AG10803 (cell line): ENCODE data around the gene IQCK.

ENCODE experiments used
- DNase-seq: peaks from one replicate; pipeline ENCODE4 v3.0.0; 2010; ENCODE audit warnings: low read depth
- H3K4me3 ChIP-seq: 2 replicates; pipeline ENCODE4 v1.5.1; 2011; ENCODE audit warnings: mild to moderate bottlenecking, low read length, control low read depth
- TF ChIP-seq, protein P1 (sequence below): conservative IDR thresholded peaks from 2 replicates; pipeline ENCODE4 v1.5.1; 2011; ENCODE audit warnings: mild to moderate bottlenecking, low read length, control low read depth, inconsistent platforms

IQCK gene

DNA sequence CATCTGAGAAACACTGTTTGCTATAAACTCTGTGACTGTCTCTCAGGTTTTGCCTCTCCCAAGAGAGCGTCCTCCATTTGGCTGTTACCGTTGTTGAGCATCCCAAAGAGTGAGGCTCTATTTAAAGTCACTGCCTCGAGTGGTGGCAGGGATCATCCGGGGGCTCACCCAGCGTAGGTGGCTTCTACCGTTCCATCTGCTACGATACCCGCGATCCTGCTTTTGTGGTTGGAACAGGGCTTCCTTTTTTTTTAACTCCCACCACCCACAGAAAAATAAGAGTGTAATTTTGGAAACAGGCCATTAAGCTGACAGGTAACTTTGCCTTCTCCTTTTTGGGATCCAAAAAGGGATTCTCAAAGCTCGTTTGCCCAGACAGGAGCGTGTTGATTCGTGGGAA is 36.4 kb upstream of the IQCK start:
- TF ChIP-seq, protein P1, sequence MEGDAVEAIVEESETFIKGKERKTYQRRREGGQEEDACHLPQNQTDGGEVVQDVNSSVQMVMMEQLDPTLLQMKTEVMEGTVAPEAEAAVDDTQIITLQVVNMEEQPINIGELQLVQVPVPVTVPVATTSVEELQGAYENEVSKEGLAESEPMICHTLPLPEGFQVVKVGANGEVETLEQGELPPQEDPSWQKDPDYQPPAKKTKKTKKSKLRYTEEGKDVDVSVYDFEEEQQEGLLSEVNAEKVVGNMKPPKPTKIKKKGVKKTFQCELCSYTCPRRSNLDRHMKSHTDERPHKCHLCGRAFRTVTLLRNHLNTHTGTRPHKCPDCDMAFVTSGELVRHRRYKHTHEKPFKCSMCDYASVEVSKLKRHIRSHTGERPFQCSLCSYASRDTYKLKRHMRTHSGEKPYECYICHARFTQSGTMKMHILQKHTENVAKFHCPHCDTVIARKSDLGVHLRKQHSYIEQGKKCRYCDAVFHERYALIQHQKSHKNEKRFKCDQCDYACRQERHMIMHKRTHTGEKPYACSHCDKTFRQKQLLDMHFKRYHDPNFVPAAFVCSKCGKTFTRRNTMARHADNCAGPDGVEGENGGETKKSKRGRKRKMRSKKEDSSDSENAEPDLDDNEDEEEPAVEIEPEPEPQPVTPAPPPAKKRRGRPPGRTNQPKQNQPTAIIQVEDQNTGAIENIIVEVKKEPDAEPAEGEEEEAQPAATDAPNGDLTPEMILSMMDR = no peak
- H3K4me3 ChIP-seq = no peak overlapping the region
- DNase-seq = no peak

DNA sequence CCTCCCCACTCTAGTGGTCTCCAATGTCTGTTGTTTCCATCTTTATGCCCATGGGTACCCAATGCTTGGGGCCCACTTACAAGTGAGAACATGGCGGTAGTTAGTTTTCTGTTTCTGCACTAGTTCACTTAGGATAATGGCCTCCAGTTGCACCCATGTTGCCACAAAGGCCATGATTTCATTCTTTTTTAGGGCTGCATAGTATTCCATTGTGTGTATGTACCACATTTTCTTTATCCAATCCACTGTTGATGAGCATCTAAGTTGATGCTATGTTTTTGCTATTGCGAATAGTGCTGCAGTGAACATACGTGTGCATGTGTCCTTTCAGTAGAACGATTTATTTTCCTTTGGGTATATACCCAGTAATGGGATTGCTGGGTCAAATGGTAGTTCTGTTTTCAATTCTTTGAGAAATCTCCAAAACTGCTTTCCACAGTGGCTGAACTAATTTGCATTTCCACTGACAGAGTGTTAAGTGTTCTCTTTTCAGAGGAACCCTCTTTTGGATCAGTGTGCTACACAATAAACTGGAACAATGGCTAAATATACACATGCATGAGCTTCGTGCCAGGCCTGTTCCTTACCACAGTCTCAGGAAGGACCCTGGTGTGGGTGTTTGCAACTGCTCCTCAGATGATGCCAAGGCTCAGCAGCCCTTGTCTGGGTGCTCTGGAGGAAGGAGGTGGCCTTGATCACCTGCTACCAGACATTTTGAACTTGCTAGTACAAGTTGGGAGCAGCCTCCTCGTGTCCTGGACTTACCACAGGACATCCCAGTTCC is 34.4 kb upstream of the IQCK start:
- TF ChIP-seq, protein P1 = no peak
- no peak for DNase-seq
- no peak overlapping the region for H3K4me3 ChIP-seq

DNA sequence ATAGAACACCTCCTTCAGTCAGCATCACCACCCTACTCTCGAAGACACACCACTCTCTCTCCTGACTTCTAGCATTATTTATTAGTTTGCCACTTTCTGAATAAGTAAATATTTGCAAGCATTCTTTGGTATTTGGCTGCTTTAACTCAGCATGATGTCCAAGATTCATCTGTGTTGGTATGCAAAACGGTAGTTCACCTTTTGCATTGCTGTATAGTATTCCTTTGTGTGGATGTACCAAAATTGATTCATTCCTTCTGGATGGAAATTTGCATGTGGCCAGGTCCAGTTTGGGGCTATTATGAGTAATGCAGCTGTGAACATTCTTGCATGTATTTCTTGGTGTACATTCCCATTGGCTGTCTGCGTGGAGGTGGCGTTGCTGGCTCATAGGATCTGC is 32.9 kb upstream of the IQCK start:
- TF ChIP-seq, protein P1 = no peak
- H3K4me3 ChIP-seq = no peak overlapping the region
- no peak for DNase-seq

DNA sequence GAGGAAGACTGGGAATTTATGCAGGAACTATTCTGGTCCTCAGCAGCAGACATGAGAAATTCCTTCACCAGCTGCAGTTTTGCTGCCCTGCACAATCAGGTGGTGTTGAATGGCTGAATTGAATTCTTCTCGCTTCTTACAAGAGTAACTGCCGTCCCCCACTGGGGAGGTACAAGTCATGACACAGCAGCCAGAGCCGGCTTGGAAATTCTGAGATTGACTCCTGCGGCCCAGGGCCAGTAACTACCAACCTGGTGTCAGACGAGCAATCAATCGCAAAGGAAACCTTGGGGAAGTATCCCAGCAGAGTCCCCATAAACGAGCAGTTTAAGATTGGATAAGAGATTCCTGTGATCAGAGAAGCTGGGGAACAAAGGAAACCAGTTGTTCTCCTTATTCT is 30.8 kb upstream of the IQCK start:
- TF ChIP-seq, protein P1 = no peak

DNA sequence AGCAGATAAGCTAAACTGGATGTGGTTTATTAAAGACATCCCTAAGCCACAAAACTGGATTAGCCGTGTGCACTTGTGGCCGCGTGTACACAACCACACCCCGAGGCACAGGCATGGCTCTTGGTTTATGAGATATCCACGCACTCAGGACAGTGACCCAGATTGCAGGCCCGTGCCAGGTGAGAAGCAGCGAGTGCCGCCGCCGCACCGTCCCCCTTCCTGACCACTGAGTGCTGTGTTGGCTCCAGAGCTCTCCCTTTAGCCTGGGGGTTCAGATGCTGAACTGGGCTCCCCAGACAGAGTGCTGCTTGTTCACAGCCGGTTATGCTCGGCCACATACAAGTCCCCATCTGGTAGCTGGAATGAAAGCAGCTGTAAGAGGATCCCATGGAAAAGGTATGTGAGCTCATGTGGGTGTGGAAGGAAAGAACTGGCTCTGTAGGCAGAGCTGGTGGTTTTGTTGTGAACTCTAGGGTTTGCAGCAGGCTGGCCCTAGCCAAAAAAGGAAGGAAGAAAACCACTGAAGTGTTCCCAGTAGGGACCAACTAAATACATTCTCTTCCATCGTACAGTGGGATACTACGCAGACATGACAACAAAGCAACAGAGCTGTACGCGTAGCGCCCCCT is 29.6 kb upstream of the IQCK start:
- no peak overlapping the region for H3K4me3 ChIP-seq
- DNase-seq = no peak
- TF ChIP-seq, protein P1 = no peak

More for the DNA sequence above, 30.8 kb upstream of the IQCK start:
- no peak for DNase-seq
- H3K4me3 ChIP-seq = no peak overlapping the region

DNA sequence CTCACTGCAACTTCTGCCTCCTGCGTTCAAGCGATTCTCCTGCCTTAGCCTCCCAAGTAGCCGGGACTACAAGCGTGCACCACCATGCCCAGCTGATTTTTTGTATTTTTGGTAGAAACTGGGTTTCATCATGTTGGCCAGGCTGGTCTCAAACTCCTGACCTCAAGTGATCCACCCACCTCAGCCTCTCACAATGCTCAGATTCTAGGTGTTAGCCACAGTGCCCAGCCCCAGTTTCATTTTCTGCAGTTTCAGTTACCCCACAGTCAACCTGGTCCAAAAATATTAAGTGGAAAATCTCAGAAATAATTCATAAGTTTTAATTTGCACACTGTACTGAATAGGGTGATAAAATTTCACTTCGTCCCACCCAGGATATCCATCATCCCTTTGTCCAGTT is 28.7 kb upstream of the IQCK start:
- no peak overlapping the region for H3K4me3 ChIP-seq
- DNase-seq = no peak
- TF ChIP-seq, protein P1 = no peak

DNA sequence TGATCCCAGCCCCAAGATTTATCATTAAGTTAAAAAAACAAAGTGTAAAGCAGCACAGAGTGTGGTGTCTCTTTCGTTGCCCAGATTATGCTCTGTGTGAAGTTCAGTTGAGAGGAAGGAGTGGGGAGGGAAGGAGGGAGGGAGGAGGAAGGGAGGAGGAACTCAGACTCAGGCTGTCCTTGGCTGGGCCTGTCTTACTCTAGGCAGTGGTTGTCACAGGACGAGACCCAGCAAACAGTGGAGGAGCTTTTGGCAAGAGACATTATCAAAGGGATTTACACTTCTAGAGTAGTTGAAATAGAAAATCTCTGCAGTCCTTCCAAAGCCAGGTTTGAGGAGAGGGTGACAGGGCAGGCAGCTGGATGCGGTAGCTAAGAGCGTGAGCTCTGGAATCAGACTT is 27.9 kb upstream of the IQCK start:
- H3K4me3 ChIP-seq = no peak overlapping the region
- TF ChIP-seq, protein P1 = no peak
- no peak for DNase-seq
